ENCODE data around the gene DUSP3. TPM values are rescaled to one million over a fixed set of nuclear protein-coding genes. Genes with fewer than 3 reads are reported as not detected.

Gene DUSP3
- total RNA-seq, 1 experiment from 2014 or later = 9.5 TPM

DNA sequence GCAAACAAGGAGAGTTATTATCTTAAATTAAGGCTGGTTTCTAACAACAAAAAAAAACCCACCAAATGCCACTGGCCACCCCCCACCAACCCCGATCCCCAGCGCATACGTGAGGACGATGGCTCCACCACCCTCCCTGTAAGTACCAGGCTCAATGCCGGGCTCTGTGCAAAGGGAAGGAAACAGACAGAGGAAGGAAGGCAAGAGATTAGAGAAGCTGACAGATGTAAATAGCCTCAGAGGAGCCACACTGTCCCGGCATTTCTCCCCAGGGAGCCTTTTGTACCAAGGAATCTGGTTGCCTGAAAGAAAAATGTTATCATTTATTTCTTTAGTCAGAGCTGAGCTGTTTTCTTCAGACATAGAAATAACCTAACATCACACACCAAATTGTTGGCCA is 33.2 kb downstream of the DUSP3 start:
- H3K9me2 ChIP-seq (replicated peaks; ENCODE audit: insufficient read depth, low read length) = no peaks in the 10 kb centered on the region
- no peaks in the 10 kb centered on the region for H3K27me3 ChIP-seq (ENCODE audit: low read length)
- H3K4me2 ChIP-seq (ENCODE audit: low read depth, low read length, poor library complexity, severe bottlenecking) = no peak overlapping the region
- no peaks in the 10 kb centered on the region for H3K79me2 ChIP-seq (ENCODE audit: low read length)
- no peak overlapping the region for H2AFZ ChIP-seq (ENCODE audit: low read length)
- DNase-seq = no peak
- no peaks in the 10 kb centered on the region for H3K9me3 ChIP-seq (ENCODE audit: low read length)
- no peak overlapping the region for H3K9ac ChIP-seq (ENCODE audit: low read length)
- H3K4me1 ChIP-seq (ENCODE audit: low read length) = no peaks in the 10 kb centered on the region
- no peak overlapping the region for H3K27ac ChIP-seq (ENCODE audit: low read length)
- no peaks in the 10 kb centered on the region for H3K36me3 ChIP-seq (ENCODE audit: insufficient read depth, low read length)
- no peaks in the 10 kb centered on the region for H4K20me1 ChIP-seq (ENCODE audit: insufficient read depth, low read depth, low read length)
- no peak overlapping the region for H3K4me3 ChIP-seq (ENCODE audit: low read length)

DNA sequence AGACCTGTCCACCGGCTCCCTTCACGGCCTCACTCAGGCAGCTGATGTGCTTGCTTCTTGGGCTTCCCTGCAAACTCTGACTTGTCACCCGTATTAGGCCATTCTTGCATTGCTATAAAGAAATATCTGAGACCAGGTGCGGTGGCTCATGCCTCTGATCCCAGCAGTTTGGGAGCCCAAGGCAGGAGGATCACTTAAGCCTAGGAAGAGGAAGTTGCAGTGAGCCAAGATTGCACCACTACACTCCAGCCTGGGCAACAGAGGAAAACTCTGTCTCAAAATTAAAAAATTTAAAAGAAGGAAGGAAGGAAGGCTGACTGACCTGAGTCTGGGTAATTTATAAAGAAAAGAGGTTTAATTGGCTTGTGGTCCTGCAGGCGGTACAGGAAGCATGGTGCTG is 37.1 kb downstream of the DUSP3 start:
- H2AFZ ChIP-seq (ENCODE audit: low read length) = no peak overlapping the region
- no peaks in the 10 kb centered on the region for H3K9me3 ChIP-seq (ENCODE audit: low read length)
- no peak overlapping the region for H3K9ac ChIP-seq (ENCODE audit: low read length)
- DNase-seq = no peak
- H4K20me1 ChIP-seq (ENCODE audit: insufficient read depth, low read depth, low read length) = no peaks in the 10 kb centered on the region
- H3K9me2 ChIP-seq (replicated peaks; ENCODE audit: insufficient read depth, low read length) = no peaks in the 10 kb centered on the region
- no peak overlapping the region for H3K4me3 ChIP-seq (ENCODE audit: low read length)
- no peak overlapping the region for H3K4me2 ChIP-seq (ENCODE audit: low read depth, low read length, poor library complexity, severe bottlenecking)
- no peaks in the 10 kb centered on the region for H3K4me1 ChIP-seq (ENCODE audit: low read length)
- no peaks in the 10 kb centered on the region for H3K36me3 ChIP-seq (ENCODE audit: insufficient read depth, low read length)
- H3K27ac ChIP-seq (ENCODE audit: low read length) = no peak overlapping the region
- H3K79me2 ChIP-seq (ENCODE audit: low read length) = no peaks in the 10 kb centered on the region
- no peaks in the 10 kb centered on the region for H3K27me3 ChIP-seq (ENCODE audit: low read length)

GRCh38 chr17:43740541-43740940 is 38.2 kb downstream of the DUSP3 start:
- H3K27ac ChIP-seq (ENCODE audit: low read length) = no peak overlapping the region
- no peaks in the 10 kb centered on the region for H3K9me3 ChIP-seq (ENCODE audit: low read length)
- no peaks in the 10 kb centered on the region for H3K4me1 ChIP-seq (ENCODE audit: low read length)
- no peak overlapping the region for H3K4me2 ChIP-seq (ENCODE audit: low read depth, low read length, poor library complexity, severe bottlenecking)
- H2AFZ ChIP-seq (ENCODE audit: low read length) = no peak overlapping the region
- H3K36me3 ChIP-seq (ENCODE audit: insufficient read depth, low read length) = no peaks in the 10 kb centered on the region
- no peaks in the 10 kb centered on the region for H4K20me1 ChIP-seq (ENCODE audit: insufficient read depth, low read depth, low read length)
- no peaks in the 10 kb centered on the region for H3K27me3 ChIP-seq (ENCODE audit: low read length)
- H3K4me3 ChIP-seq (ENCODE audit: low read length) = no peak overlapping the region
- H3K9me2 ChIP-seq (replicated peaks; ENCODE audit: insufficient read depth, low read length) = no peaks in the 10 kb centered on the region
- no peak overlapping the region for H3K9ac ChIP-seq (ENCODE audit: low read length)
- no peaks in the 10 kb centered on the region for H3K79me2 ChIP-seq (ENCODE audit: low read length)
- DNase-seq = no peak

DNA sequence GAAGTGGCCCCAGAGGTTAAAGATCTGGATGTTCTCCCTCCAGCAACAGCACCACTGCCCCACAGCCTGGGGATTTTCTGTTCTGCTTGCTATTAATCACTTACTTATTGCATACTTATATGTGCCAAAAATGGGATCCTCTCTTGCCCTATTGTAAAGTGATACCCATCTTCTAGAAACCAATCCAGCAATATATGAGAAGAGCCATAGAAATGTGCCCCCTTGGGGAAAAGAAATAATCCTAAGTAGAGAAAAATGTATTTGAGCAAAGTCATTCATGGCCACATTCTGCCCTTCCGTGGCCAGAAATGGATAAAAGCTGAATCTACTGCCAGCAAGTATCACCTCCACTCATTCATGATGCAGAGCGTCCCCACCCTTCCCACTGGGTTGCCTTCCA is 41.1 kb downstream of the DUSP3 start:
- H3K27ac ChIP-seq (ENCODE audit: low read length) = no peak overlapping the region
- H3K9me2 ChIP-seq (replicated peaks; ENCODE audit: insufficient read depth, low read length) = no peaks in the 10 kb centered on the region
- H3K9ac ChIP-seq (ENCODE audit: low read length) = no peak overlapping the region
- no peak overlapping the region for H3K4me2 ChIP-seq (ENCODE audit: low read depth, low read length, poor library complexity, severe bottlenecking)
- H2AFZ ChIP-seq (ENCODE audit: low read length) = no peak overlapping the region
- no peak overlapping the region for H3K4me3 ChIP-seq (ENCODE audit: low read length)
- H3K27me3 ChIP-seq (ENCODE audit: low read length) = peaks cover 3% of the 10 kb centered on the region; the same call in 1 of the 2 replicates
- DNase-seq = no peak
- H3K9me3 ChIP-seq (ENCODE audit: low read length) = no peaks in the 10 kb centered on the region
- H4K20me1 ChIP-seq (ENCODE audit: insufficient read depth, low read depth, low read length) = no peaks in the 10 kb centered on the region
- H3K36me3 ChIP-seq (ENCODE audit: insufficient read depth, low read length) = no peaks in the 10 kb centered on the region
- H3K4me1 ChIP-seq (ENCODE audit: low read length) = no peaks in the 10 kb centered on the region
- H3K79me2 ChIP-seq (ENCODE audit: low read length) = no peaks in the 10 kb centered on the region

DNA sequence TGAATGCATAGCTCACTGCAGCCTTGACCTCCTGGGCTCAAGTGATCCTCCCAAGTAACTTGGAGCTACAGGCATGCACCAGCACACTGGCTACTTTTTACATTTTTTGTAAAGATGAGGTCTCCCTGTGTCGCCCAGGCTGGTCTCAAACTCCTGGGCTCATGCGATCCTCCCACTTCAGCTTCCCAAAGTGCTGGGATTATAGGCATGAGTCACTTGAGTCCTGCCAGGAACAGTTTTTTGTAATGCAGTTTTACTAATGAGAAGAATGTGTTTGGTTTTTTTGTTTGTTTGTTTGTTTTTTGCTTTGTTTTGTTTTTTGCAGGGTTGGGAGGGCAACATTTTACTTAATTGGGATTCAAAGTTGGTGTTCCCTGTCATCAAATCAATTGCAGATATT is 42.4 kb downstream of the DUSP3 start:
- Histone ChIP-seq H2AFZ (ENCODE audit: low read length) (no peak overlapping the region), H3K4me3 (ENCODE audit: low read length) (no peak overlapping the region), H3K9me3 (ENCODE audit: low read length) (no peaks in the 10 kb centered on the region), H3K27me3 (ENCODE audit: low read length) (peaks cover 3% of the 10 kb centered on the region; the same call in 1 of the 2 replicates), H3K4me1 (ENCODE audit: low read length) (no peaks in the 10 kb centered on the region), H3K79me2 (ENCODE audit: low read length) (no peaks in the 10 kb centered on the region), H3K4me2 (ENCODE audit: low read depth, low read length, poor library complexity, severe bottlenecking) (no peak overlapping the region), H3K9me2 (replicated peaks; ENCODE audit: insufficient read depth, low read length) (no peaks in the 10 kb centered on the region), H4K20me1 (ENCODE audit: insufficient read depth, low read depth, low read length) (no peaks in the 10 kb centered on the region), H3K27ac (ENCODE audit: low read length) (no peak overlapping the region), H3K36me3 (ENCODE audit: insufficient read depth, low read length) (no peaks in the 10 kb centered on the region), H3K9ac (ENCODE audit: low read length) (no peak overlapping the region)
- DNase-seq = no peak

GRCh38 chr17:43734376-43734775 is 44.4 kb downstream of the DUSP3 start:
- no peaks in the 10 kb centered on the region for H3K79me2 ChIP-seq (ENCODE audit: low read length)
- H3K4me1 ChIP-seq (ENCODE audit: low read length) = no peaks in the 10 kb centered on the region
- no peaks in the 10 kb centered on the region for H3K9me3 ChIP-seq (ENCODE audit: low read length)
- no peak overlapping the region for H3K9ac ChIP-seq (ENCODE audit: low read length)
- H4K20me1 ChIP-seq (ENCODE audit: insufficient read depth, low read depth, low read length) = no peaks in the 10 kb centered on the region
- H3K36me3 ChIP-seq (ENCODE audit: insufficient read depth, low read length) = no peaks in the 10 kb centered on the region
- no peak for DNase-seq
- H2AFZ ChIP-seq (ENCODE audit: low read length) = no peak overlapping the region
- H3K4me3 ChIP-seq (ENCODE audit: low read length) = no peak overlapping the region
- no peaks in the 10 kb centered on the region for H3K9me2 ChIP-seq (replicated peaks; ENCODE audit: insufficient read depth, low read length)
- no peak overlapping the region for H3K4me2 ChIP-seq (ENCODE audit: low read depth, low read length, poor library complexity, severe bottlenecking)
- H3K27ac ChIP-seq (ENCODE audit: low read length) = no peak overlapping the region
- H3K27me3 ChIP-seq (ENCODE audit: low read length) = peaks cover 3% of the 10 kb centered on the region; the same call in 1 of the 2 replicates

DNA sequence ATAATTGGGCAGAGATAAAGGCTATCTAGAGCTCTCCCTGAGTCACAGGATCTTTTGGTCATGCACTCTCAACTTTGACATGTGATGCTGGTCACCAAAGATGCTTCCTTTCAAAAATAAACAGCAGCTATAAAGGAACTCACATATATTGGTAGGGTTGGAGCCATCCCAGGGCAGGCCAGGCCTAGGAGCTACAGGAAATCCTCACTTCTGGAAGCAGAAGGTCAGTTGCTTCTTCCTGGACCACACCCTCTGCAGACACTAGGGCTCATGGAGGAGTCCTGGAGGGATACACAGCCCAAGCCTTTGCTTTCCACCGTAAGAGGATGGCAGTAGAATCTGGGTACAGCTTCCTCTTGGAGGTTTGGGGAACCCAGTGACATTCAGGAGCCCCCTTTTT is 44.8 kb downstream of the DUSP3 start:
- Histone ChIP-seq H3K9me2 (replicated peaks; ENCODE audit: insufficient read depth, low read length) (no peaks in the 10 kb centered on the region), H3K4me2 (ENCODE audit: low read depth, low read length, poor library complexity, severe bottlenecking) (no peak overlapping the region), H3K9me3 (ENCODE audit: low read length) (no peaks in the 10 kb centered on the region), H3K4me3 (ENCODE audit: low read length) (no peak overlapping the region), H3K27me3 (ENCODE audit: low read length) (peaks cover 3% of the 10 kb centered on the region; the same call in 1 of the 2 replicates), H3K36me3 (ENCODE audit: insufficient read depth, low read length) (no peaks in the 10 kb centered on the region), H3K27ac (ENCODE audit: low read length) (no peak overlapping the region), H3K79me2 (ENCODE audit: low read length) (no peaks in the 10 kb centered on the region), H3K9ac (ENCODE audit: low read length) (no peak overlapping the region), H3K4me1 (ENCODE audit: low read length) (no peaks in the 10 kb centered on the region), H2AFZ (ENCODE audit: low read length) (no peak overlapping the region), H4K20me1 (ENCODE audit: insufficient read depth, low read depth, low read length) (no peaks in the 10 kb centered on the region)
- no peak for DNase-seq

GRCh38 chr17:43732958-43733357 is 45.8 kb downstream of the DUSP3 start:
- Histone ChIP-seq H3K4me3 (ENCODE audit: low read length) (no peak overlapping the region), H3K9ac (ENCODE audit: low read length) (no peak overlapping the region), H3K4me2 (ENCODE audit: low read depth, low read length, poor library complexity, severe bottlenecking) (no peak overlapping the region), H3K36me3 (ENCODE audit: insufficient read depth, low read length) (no peaks in the 10 kb centered on the region), H3K9me3 (ENCODE audit: low read length) (no peaks in the 10 kb centered on the region), H4K20me1 (ENCODE audit: insufficient read depth, low read depth, low read length) (no peaks in the 10 kb centered on the region), H2AFZ (ENCODE audit: low read length) (no peak overlapping the region), H3K79me2 (ENCODE audit: low read length) (no peaks in the 10 kb centered on the region), H3K4me1 (ENCODE audit: low read length) (no peaks in the 10 kb centered on the region), H3K27ac (ENCODE audit: low read length) (no peak overlapping the region), H3K27me3 (ENCODE audit: low read length) (peaks cover 3% of the 10 kb centered on the region; the same call in 1 of the 2 replicates), H3K9me2 (replicated peaks; ENCODE audit: insufficient read depth, low read length) (no peaks in the 10 kb centered on the region)
- no peak for DNase-seq

DNA sequence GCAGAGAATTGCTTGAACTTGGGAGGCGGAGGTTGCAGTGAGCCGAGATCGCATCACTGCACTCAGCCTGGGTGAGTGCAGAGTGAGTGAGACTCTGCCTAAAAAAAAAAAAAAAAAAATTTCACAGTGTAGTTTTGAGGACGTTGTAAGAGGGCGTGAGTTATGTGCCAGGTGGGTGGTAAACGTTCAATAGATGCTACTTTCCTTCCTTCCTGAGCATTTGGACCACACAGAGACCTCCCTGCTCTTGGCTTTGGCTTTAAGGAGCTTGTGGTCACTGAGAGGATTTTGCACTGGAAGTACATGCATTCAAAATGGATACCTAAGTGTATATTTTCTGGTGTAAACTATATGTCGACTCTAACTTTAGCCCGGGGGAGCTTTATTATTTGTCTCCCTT is 50.7 kb downstream of the DUSP3 start:
- H3K4me1 ChIP-seq (ENCODE audit: low read length) = no peaks in the 10 kb centered on the region
- no peaks in the 10 kb centered on the region for H3K9me3 ChIP-seq (ENCODE audit: low read length)
- H3K27ac ChIP-seq (ENCODE audit: low read length) = no peak overlapping the region
- no peak overlapping the region for H3K4me2 ChIP-seq (ENCODE audit: low read depth, low read length, poor library complexity, severe bottlenecking)
- H3K36me3 ChIP-seq (ENCODE audit: insufficient read depth, low read length) = no peaks in the 10 kb centered on the region
- no peak overlapping the region for H3K9ac ChIP-seq (ENCODE audit: low read length)
- no peak overlapping the region for H2AFZ ChIP-seq (ENCODE audit: low read length)
- no peak for DNase-seq
- H3K79me2 ChIP-seq (ENCODE audit: low read length) = no peaks in the 10 kb centered on the region
- no peaks in the 10 kb centered on the region for H3K9me2 ChIP-seq (replicated peaks; ENCODE audit: insufficient read depth, low read length)
- H3K4me3 ChIP-seq (ENCODE audit: low read length) = no peak overlapping the region
- H4K20me1 ChIP-seq (ENCODE audit: insufficient read depth, low read depth, low read length) = no peaks in the 10 kb centered on the region
- peaks cover 2% of the 10 kb centered on the region; the same call in 1 of the 2 replicates for H3K27me3 ChIP-seq (ENCODE audit: low read length)

Measured in Karpas-422 (cell line).